Lower leg skin (tissue), 4 donors: Measurements from ENCODE around the gene BPIFB4. TPM values are rescaled to one million over a fixed set of nuclear protein-coding genes. Genes with fewer than 3 reads are reported as not detected.

Source experiments
- DNase-seq, 2 donors: peaks; one replicate each; pipeline ENCODE4 v3.0.0-alpha.2; 2019; ENCODE audit warnings: low spot score in 2 of 2
- H3K4me3 ChIP-seq: fragments of 200-600 bp; sonication (generic); 2 replicates; pipeline ENCODE4 v1.5.1; 2017; ENCODE audit warnings: mild to moderate bottlenecking, low read depth; ENCODE audit not compliant: poor library complexity, severe bottlenecking
- POLR2A ChIP-seq, 2 donors: fragments of 450-650 bp; IDR thresholded peaks; one replicate each; pipeline ENCODE4 v1.6.1; 2016 to 2017; ENCODE audit warnings: antibody characterized with exemption in 2 of 2, mild to moderate bottlenecking in 1 of 2, moderate library complexity in 1 of 2
- WGBS, 2 donors: methylation state at CpG; one replicate each; pipeline ENCODE4 v1.1.5; 2018; 5-methylcytosine and 5-hydroxymethylcytosine counted together
- intact Hi-C: fragments of 100-400 bp; cut with DNase I; formaldehyde crosslinking; loops from one replicate; pipeline ENCODE4 v1.15.0; 2023; ENCODE audit warnings: low total_unique reads
- total RNA-seq, 4 donors: library from RNA; depleted of rRNA; stranded (reverse); fragments of >200 nt; gene quantifications; one replicate each; pipeline ENCODE4 v1.1.0, GENCODE V29; 2016
- TF ChIP-seq, protein P1 (sequence below), 3 donors: fragments of 450-650 bp; IDR thresholded peaks; one replicate each; pipeline ENCODE4 v1.5.1; 2016; ENCODE audit warnings: antibody characterized with exemption in 3 of 3, mild to moderate bottlenecking in 3 of 3, moderate library complexity in 2 of 3

Gene BPIFB4
- total RNA-seq, 4 donors from 2014 or later: not detected

DNA sequence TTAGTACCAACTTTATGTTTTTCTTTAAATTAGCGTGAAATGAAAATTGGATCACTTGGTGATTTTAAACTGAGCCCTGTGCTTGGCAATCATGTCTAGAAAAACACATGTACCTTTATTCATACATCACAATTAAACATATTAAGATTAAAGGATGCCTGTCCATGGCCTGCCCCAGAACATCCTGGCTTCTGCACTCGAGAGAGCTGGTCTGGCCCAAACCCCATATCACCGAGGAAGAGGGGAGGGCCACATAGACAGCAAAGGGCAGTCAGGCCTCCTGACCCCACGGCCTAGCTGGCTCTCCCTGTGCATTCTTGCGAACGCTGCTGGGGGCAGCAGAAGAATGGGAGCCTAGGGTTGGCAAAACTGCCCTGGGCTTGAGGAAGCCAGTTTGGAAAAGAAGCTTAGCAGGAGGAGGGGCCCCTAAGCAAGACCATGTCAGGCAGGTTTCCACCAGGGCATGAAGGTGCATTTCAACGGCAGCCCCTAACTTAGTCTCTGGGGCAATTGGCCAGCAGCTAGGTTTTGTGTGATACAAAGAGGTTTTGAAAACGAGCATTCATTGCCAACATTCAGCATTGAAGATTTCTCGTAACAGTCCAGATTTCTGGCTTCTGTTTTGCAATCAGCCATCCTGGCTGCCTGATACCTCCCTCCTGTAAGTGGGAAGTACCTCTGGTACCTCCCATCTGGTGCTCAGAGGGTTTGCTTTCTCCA, 17.2 kb upstream of the BPIFB4 start:
- intact Hi-C loops: no loop called here
- 49 to 61% methylated on average over 9 of the region's 9 CpGs for WGBS, 2 donors
- TF ChIP-seq, protein P1, sequence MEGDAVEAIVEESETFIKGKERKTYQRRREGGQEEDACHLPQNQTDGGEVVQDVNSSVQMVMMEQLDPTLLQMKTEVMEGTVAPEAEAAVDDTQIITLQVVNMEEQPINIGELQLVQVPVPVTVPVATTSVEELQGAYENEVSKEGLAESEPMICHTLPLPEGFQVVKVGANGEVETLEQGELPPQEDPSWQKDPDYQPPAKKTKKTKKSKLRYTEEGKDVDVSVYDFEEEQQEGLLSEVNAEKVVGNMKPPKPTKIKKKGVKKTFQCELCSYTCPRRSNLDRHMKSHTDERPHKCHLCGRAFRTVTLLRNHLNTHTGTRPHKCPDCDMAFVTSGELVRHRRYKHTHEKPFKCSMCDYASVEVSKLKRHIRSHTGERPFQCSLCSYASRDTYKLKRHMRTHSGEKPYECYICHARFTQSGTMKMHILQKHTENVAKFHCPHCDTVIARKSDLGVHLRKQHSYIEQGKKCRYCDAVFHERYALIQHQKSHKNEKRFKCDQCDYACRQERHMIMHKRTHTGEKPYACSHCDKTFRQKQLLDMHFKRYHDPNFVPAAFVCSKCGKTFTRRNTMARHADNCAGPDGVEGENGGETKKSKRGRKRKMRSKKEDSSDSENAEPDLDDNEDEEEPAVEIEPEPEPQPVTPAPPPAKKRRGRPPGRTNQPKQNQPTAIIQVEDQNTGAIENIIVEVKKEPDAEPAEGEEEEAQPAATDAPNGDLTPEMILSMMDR (IDR thresholded peaks at IDR 0.05): no peak
- TF ChIP-seq POLR2A (IDR thresholded peaks at IDR 0.05): no peak
- DNase-seq: no peak
- H3K4me3 ChIP-seq: no peak overlapping the region

- intact Hi-C loops: no loop called here
- 75 to 89% methylated on average over 1 of the region's 1 CpG for WGBS, 2 donors
Observed at GRCh38 chr20:33062825-33063149, 16.7 kb upstream of the BPIFB4 start.

DNA sequence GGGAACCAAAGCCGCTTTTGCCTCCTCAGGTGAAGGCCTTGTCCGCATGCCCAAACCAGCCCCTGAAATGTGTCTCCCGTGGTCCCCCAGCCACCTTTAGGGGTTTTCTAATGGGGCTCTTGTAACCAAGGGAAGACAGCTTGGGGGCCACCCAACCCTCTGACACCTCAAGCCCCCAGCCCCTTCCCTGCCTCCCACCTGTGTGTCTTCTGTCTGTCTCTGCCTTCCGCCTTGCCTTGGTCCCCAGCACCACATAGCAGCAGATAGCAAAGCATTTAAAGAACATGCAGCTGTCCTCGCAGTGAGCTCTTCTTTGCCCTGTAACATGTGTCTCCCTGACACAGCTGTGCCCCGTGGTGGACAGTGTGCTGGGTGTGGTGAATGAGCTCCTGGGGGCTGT, 16.2 kb upstream of the BPIFB4 start:
- H3K4me3 ChIP-seq: no peak overlapping the region
- 82 to 91% methylated on average over 6 of the region's 6 CpGs for WGBS, 2 donors
- intact Hi-C loops: no loop called here
- TF ChIP-seq, protein P1 (IDR thresholded peaks at IDR 0.05): no peak
- no peak for TF ChIP-seq POLR2A (IDR thresholded peaks at IDR 0.05)
- no peak for DNase-seq

More at GRCh38 chr20:33062825-33063149, 16.7 kb upstream of the BPIFB4 start:
- DNase-seq: no peak
- H3K4me3 ChIP-seq: no peak overlapping the region
- TF ChIP-seq, protein P1 (IDR thresholded peaks at IDR 0.05): no peak
- TF ChIP-seq POLR2A (IDR thresholded peaks at IDR 0.05): no peak

DNA sequence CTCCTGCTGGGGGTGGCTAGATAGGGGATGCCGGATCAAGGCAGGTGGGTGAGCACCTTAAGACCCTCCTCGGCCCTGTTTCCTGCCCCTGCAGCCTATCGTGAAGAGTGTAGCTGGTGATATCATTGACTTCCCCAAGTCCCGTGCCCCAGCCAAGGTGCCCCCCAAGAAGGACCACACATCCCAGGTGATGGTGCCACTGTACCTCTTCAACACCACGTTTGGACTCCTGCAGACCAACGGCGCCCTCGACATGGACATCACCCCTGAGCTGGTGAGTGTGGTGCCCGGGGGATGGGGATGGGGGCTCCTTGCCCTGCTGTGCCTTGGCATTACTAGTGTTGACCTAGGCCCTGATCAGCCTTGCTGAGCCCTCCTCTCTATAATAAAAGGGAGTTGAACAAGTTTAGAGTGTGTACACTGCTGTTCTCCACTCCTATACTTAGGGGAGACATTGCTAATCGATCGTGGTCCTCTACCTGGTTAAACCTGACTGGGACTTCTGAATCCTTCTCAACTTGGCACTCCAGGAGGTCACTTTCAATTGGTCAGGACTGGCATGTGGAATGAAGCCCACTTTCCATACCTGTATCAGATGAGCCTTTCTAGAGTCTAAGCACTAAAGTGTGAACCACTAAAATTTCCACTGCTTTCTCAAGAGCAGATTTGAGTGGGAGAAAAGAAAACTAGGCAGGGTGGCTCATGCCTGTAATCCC, 14.7 kb upstream of the BPIFB4 start:
- no peak overlapping the region for H3K4me3 ChIP-seq
- no peak for DNase-seq
- TF ChIP-seq, protein P1 (IDR thresholded peaks at IDR 0.05): no peak
- TF ChIP-seq POLR2A (IDR thresholded peaks at IDR 0.05): no peak
- WGBS, 2 donors: 90 to 92% methylated on average over 10 to 11 of the region's 11 CpGs
- intact Hi-C loops: no loop called here

DNA sequence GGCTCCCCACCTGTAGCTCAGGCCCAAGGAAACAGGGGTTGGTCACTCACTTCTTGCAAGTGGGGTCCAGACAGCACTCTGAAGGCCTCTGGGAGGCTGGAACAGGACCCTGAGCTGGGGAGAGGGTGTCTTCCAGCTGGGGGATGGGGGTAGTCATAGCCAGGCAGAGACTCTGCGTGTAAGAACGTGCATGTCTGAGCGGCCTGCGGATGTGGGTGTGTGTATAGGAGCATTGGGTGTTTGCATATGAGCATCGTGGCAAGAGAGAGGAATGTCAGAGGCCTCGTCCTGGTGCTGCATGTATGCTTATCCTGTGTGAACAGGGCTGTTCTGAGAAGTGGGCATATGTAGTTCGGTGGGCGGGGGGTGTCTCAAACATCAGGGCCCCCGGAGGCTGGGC, 13.7 kb upstream of the BPIFB4 start:
- H3K4me3 ChIP-seq: no peak overlapping the region
- no peak for DNase-seq
- WGBS, 2 donors: 66 to 68% methylated on average over 9 of the region's 9 CpGs
- TF ChIP-seq, protein P1 (IDR thresholded peaks at IDR 0.05): no peak
- TF ChIP-seq POLR2A (IDR thresholded peaks at IDR 0.05): no peak
- intact Hi-C loops: no loop called here
